Adipocyte (in vitro differentiated cells): ENCODE data around the gene GRIPAP1.
A peak's percentile ranks its signal among the peaks of the same experiment; 100 is the strongest.

Experiments used
- DNase-seq: peaks from one replicate; pipeline ENCODE4 v3.0.0-alpha.2; 2015; ENCODE audit warnings: low read depth
- H3K27me3 ChIP-seq: replicated peaks from 2 replicates; pipeline ENCODE4 v1.7.0; 2013; ENCODE audit warnings: mild to moderate bottlenecking, low read length, moderate library complexity; ENCODE audit not compliant: control insufficient read depth, insufficient read depth
- H3K36me3 ChIP-seq: 2 replicates; pipeline ENCODE4 v1.7.0; 2013; ENCODE audit warnings: low read length, mild to moderate bottlenecking, moderate library complexity; ENCODE audit not compliant: control insufficient read depth, insufficient read depth, severe bottlenecking
- H3K4me1 ChIP-seq: 2 replicates; pipeline ENCODE4 v1.7.0; 2013; ENCODE audit warnings: mild to moderate bottlenecking, low read length, moderate library complexity; ENCODE audit not compliant: control insufficient read depth, insufficient read depth
- H3K4me3 ChIP-seq: 2 replicates; pipeline ENCODE4 v1.7.0; 2013; ENCODE audit warnings: mild to moderate bottlenecking, low read length, moderate library complexity
- H3K9ac ChIP-seq: 2 replicates; pipeline ENCODE4 v1.7.0; 2013; ENCODE audit warnings: mild to moderate bottlenecking, low read length, moderate library complexity
- H3K9me3 ChIP-seq: 2 replicates; pipeline ENCODE4 v1.7.0; 2013; ENCODE audit warnings: mild to moderate bottlenecking, low read length, moderate library complexity; ENCODE audit not compliant: control insufficient read depth

The GRIPAP1 gene

GRCh38 chrX:48957827-48958634 is 44.0 kb downstream of the GRIPAP1 start:
- Histone ChIP-seq H3K9me3 (no peaks in the 10 kb centered on the region), H3K27me3 (no peaks in the 10 kb centered on the region), H3K4me3 (peak overlapping the region; percentile 82), H3K9ac (peak overlapping the region; percentile 90), H3K36me3 (peaks cover 7% of the 10 kb centered on the region), H3K4me1 (peaks cover 17% of the 10 kb centered on the region)
- peak; percentile 96 for DNase-seq

DNA sequence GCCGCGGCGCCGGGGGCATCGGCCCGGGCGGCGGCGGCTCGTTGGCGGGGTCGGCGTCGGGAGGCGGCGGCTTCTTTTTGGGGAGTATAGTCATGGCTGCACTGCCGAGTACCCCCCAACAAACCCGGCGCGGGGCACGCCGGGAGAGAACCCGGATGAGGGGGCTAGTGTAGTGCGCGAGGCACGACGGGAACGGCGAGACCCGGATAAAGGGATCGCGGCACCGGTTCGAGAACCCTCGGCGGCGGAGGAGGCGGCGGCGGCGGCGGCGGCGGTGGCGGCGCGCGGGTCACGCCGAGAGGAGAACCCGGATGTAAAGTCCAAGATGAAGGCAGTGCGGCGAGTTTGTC is 44.6 kb downstream of the GRIPAP1 start, which contains the start of gene OTUD5:
TSS of gene OTUD5 (minus strand) at position 131 of the 350 bp plus-strand sequence. CDS start at position 94, 37 bp downstream.
- H3K4me1 ChIP-seq = peaks cover 18% of the 10 kb centered on the region
- DNase-seq = no peak

DNA sequence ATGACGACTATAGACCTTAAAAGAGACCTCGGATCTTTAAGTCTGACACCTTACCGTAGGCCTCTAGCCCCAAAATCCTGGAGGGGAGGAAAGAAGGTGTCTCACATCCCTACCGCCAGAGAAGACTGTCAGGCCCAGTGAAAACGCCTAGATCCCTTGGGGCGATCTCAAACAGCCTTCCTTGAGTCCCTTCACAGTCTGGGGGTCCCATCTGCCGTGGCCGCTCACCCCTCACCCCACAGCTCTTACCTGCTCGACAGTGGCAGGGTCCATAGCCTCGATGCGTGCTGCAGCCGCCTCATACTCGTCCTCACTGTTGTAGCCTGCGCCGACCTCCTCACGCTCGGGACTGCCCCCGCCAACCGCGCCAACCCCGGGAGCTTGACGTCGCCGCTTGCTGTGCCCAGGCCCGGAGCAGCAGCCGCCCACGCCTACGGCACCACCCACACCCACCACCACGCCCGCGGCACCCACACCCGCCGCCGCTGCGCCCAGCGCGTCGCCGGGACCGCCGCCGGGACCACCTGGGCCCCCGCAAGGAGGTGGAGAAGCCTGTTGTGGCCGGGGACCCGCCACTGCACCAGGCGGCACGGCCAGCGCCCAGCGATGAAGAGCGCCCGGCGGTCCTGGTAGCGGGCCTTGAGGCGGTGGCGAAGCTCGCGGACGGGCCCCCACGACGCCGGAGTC is 45.2 kb downstream of the GRIPAP1 start:
- Histone ChIP-seq H3K9ac (peak overlapping the region; percentile 86), H3K4me3 (peak overlapping the region; percentile 82), H3K9me3 (no peaks in the 10 kb centered on the region), H3K4me1 (peaks cover 18% of the 10 kb centered on the region), H3K27me3 (no peaks in the 10 kb centered on the region), H3K36me3 (peaks cover 7% of the 10 kb centered on the region)
- DNase-seq = peak; percentile 52

More for the DNA sequence above, 44.6 kb downstream of the GRIPAP1 start, which contains the start of gene OTUD5:
- Histone ChIP-seq H3K9me3 (no peaks in the 10 kb centered on the region), H3K27me3 (no peaks in the 10 kb centered on the region), H3K36me3 (peaks cover 7% of the 10 kb centered on the region), H3K9ac (peak within 1 kb of the TSS; percentile 90), H3K4me3 (peak within 1 kb of the TSS; percentile 82)

DNA sequence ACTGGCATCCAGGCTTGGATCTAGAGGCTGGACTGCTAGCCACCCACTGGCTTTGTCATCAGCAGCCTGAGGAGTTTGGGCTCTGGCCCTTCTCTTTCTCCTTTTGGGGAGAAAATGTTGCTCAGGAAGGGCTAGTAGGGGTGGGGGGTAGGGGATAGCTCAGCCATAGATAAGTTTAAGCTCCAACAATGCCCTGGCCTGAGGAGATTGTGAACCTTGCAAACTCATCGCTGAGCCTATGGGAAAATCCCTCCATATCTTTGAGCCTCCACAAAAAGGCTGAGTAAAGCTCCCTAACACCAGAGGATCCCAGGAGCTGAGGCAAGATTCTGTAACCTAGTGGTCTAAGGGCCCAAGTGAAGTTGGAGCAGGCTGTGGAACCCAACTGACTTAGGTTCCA is 53.5 kb downstream of the GRIPAP1 start:
- no peak for DNase-seq
- no peak overlapping the region for H3K9ac ChIP-seq

DNA sequence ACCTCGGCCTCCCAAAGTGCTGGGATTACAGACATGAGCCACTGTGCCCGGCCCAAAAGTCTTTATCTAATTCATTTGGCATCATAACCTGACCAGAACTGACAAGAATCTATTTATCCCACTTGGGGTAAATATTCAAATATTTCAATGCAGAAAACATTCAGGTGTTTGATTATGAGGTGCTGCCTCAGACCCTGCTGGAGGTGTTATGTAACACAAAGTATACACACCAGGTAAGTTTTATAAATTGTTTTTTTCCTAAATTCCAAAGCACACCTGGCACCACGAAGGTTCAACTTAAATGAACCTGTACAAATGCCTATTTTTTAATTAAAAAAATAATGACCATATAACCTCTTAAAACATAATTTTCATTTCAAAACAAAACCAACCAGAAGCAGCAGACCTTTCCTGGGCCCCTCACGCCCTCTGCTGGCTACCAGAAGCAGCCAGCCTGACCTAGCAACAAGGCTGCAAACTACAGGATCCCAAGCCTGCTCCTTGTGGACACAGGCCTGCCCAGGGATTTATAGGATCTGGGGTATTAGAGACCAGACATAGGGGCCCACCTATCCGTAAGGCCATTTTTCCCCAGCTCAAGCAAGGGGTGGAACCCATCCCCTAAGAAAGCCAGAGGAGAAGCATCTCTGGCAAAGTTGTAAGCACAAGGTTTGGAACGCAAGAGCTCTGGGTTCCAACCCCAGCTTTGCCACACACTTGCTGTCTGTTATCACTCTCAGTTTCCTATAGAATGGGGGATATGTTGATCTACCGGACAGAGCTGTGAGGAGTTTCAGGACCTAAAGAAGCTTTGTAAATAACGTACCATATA is 56.3 kb downstream of the GRIPAP1 start:
- no peak overlapping the region for H3K4me3 ChIP-seq
- no peaks in the 10 kb centered on the region for H3K9me3 ChIP-seq
- H3K36me3 ChIP-seq = peaks cover 14% of the 10 kb centered on the region
- H3K9ac ChIP-seq = no peak overlapping the region
- peak; percentile 73 for DNase-seq
- no peaks in the 10 kb centered on the region for H3K4me1 ChIP-seq
- H3K27me3 ChIP-seq = no peaks in the 10 kb centered on the region

More for the DNA sequence above, 53.5 kb downstream of the GRIPAP1 start:
- no peaks in the 10 kb centered on the region for H3K27me3 ChIP-seq
- peaks cover 3% of the 10 kb centered on the region for H3K4me1 ChIP-seq
- H3K9me3 ChIP-seq = no peaks in the 10 kb centered on the region
- H3K4me3 ChIP-seq = no peak overlapping the region
- H3K36me3 ChIP-seq = peaks cover 8% of the 10 kb centered on the region

DNA sequence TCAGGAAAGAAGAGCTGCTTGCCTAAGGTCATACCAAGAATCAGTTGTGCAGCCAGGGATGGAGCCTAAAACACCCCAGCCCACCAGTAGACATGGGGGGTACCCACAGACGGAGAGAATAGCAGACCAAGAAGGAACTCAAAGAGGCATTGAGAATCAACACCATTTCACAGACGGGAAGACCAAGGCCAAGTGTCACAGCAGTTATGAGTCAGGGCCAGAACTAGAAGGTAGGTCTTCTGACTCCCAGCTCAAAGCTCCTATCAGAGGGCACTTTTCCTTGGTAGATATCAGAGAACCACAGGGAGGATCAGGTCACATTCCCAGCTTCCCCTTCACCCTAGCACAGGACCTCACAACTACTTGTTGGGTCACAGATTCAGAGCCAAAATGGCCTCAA is 59.2 kb downstream of the GRIPAP1 start:
- no peak overlapping the region for H3K4me3 ChIP-seq
- peaks cover 10% of the 10 kb centered on the region for H3K27me3 ChIP-seq
- no peaks in the 10 kb centered on the region for H3K9me3 ChIP-seq
- H3K9ac ChIP-seq = no peak overlapping the region
- no peak for DNase-seq
- peaks cover 25% of the 10 kb centered on the region for H3K36me3 ChIP-seq
- H3K4me1 ChIP-seq = no peaks in the 10 kb centered on the region

GRCh38 chrX:48940404-48940955 is 61.6 kb downstream of the GRIPAP1 start:
- Histone ChIP-seq H3K9ac (no peak overlapping the region), H3K9me3 (no peaks in the 10 kb centered on the region), H3K4me1 (no peaks in the 10 kb centered on the region), H3K4me3 (no peak overlapping the region), H3K27me3 (peaks cover 10% of the 10 kb centered on the region), H3K36me3 (peaks cover 25% of the 10 kb centered on the region)
- no peak for DNase-seq

DNA sequence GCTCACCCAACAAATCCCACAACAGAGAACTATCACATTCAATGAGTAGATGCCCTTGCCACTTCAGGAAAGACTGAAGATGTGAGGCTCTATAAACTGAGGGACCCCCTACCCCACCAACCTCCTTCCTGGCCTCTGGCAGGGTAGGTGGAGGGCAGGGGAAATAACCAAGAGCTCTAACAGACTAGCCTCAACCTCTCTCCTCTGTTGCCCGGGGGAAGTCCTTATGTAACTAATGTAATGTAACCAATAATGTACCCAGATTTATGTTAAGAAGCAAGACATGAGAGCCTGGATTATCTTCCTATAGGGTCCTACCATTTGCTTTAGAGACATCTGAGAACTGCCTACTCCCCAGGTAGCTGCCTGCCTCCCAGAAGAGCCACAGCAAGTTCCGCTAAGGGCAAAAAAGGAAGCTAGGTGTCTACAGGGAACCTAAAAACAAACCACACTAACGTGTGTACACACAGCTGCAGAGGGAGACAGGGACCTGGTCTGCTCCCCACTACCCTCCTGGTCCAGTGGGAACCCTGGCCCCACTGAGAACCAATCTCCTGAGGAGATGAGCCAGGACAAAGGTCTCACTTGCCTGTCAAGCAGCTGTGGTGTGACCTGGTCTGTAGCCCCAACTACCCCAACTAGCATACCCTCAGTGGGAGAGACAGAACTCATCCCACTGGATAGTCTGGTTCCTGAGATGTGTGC is 62.4 kb downstream of the GRIPAP1 start:
- Histone ChIP-seq H3K9me3 (no peaks in the 10 kb centered on the region), H3K4me3 (no peak overlapping the region), H3K27me3 (peaks cover 10% of the 10 kb centered on the region), H3K9ac (no peak overlapping the region), H3K36me3 (peaks cover 31% of the 10 kb centered on the region), H3K4me1 (no peaks in the 10 kb centered on the region)
- no peak for DNase-seq

DNA sequence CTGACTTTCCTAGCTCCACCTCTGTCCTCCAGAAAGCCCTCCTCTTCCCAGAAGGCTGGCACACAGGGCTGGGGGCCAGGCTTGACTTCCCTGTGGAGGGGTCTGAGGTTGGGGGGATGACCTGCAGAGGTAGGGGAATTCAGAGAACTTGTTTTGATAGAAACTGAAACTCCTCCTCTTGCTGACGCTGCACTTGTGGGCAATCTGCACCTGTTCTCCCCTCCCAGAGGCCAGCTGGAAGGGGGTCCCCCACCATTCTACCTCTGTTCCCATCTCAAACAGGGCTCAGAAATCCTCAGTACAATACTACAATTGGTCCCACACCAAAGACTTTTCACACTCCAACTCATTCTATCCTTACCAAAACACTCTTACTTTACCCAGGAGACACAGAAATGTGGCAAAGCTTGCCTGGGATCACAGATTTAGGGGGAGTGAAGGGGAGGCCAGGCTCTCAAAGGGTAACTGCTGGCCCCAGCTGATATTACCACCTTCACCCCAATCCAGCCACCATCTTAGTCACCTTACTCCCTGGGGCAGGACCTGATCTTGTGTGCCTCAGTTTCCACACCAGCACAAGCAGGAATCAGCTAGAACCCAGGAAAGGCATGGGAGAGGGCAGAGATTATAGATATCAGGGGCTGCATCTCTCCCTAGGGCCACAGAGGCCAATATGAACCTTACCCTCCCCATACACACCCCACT is 63.2 kb downstream of the GRIPAP1 start:
- Histone ChIP-seq H3K9ac (no peak overlapping the region), H3K36me3 (peaks cover 37% of the 10 kb centered on the region), H3K27me3 (peaks cover 10% of the 10 kb centered on the region), H3K9me3 (no peaks in the 10 kb centered on the region), H3K4me3 (no peak overlapping the region), H3K4me1 (no peaks in the 10 kb centered on the region)
- no peak for DNase-seq
